GM12878 (cell line): ENCODE data around the gene NFKBIE. TPM values are rescaled to one million over a fixed set of nuclear protein-coding genes. Genes with fewer than 3 reads are reported as not detected.

Source experiments
- CEBPB ChIP-seq, 2 experiments: fragments of 150-350 bp in 1 of 2; IDR thresholded peaks; 2 replicates each; pipeline ENCODE4 v1.6.1; 2012 to 2014; ENCODE audit warnings: low read depth in 2 of 2, low read length in 2 of 2, borderline replicate concordance in 1 of 2, inconsistent platforms in 1 of 2
- GABPA ChIP-seq: IDR thresholded peaks from 2 replicates; pipeline ENCODE4 v1.6.1; 2014; ENCODE audit warnings: antibody characterized with exemption, low read depth, mild to moderate bottlenecking, inconsistent platforms
- HDGF ChIP-seq: fragments of 450-650 bp; IDR thresholded peaks from 2 replicates; pipeline ENCODE4 v1.6.1; 2016; ENCODE audit warnings: antibody characterized with exemption
- NFYA ChIP-seq: IDR thresholded peaks from 2 replicates; pipeline ENCODE4 v1.6.1; 2011; ENCODE audit warnings: low read depth, mild to moderate bottlenecking, low read length, improper control_type of control experiment, borderline replicate concordance
- NR2F1 ChIP-seq: fragments of 450-650 bp; conservative IDR thresholded peaks from 2 replicates; pipeline ENCODE4 v1.6.1; 2017; ENCODE audit warnings: mild to moderate bottlenecking
- WRNIP1 ChIP-seq: IDR thresholded peaks from 2 replicates; pipeline ENCODE4 v1.6.1; 2011; ENCODE audit warnings: low read depth, low read length, improper control_type of control experiment, borderline replicate concordance
- polyA plus RNA-seq, 11 experiments: library from polyadenylated mRNA; depleted of rRNA in 4 of 11; unstranded in 6 of 11; stranded (reverse) in 5 of 11; fragments of >200 nt; fragmentation: Nextera tagmentation in 4 of 11; fragmentation: Illumina TruSeq in 1 of 11; extraction: Ambion mirVana in 4 of 11; extraction: Trizol in 1 of 11; gene quantifications; 1 replicate in 1 of 11; 2 replicates in 10 of 11; pipeline versions ENCODE4 v1.2.1 to v1.2.3, GENCODE V29; 2011 to 2016; ENCODE audit warnings: inconsistent platforms in 2 of 11, missing spikeins in 2 of 11, low read depth in 1 of 11
- total RNA-seq, 4 experiments: library from RNA; depleted of rRNA in 3 of 4; stranded (reverse); fragments of >200 nt in 3 of 4; fragmentation: Illumina TruSeq in 1 of 4; extraction: Trizol in 1 of 4; gene quantifications; 2 replicates each; pipeline versions ENCODE4 v1.2.1 to v1.2.3, GENCODE V29; 2013 to 2021
- TF ChIP-seq, protein P1 (sequence below): IDR thresholded peaks from 2 replicates; pipeline ENCODE4 v1.6.1; 2011; ENCODE audit warnings: mild to moderate bottlenecking, low read depth, low read length, moderate library complexity; ENCODE audit not compliant: insufficient replicate concordance
- TF ChIP-seq, protein P2 (sequence below): fragments of 150-350 bp; IDR thresholded peaks from 2 replicates; pipeline ENCODE4 v1.6.1; 2016; ENCODE audit warnings: low read depth, low read length
- TF ChIP-seq, protein P3 (sequence below): IDR thresholded peaks from 2 replicates; pipeline ENCODE4 v1.6.1; 2012; ENCODE audit warnings: low read depth, low read length, improper control_type of control experiment
- TF ChIP-seq, protein P4 (sequence below): fragments of 150-350 bp; IDR thresholded peaks from 2 replicates; pipeline ENCODE4 v1.6.1; 2014; ENCODE audit warnings: mild to moderate bottlenecking, low read depth, low read length
- TF ChIP-seq, protein P5 (sequence below): fragments of 450-650 bp; IDR thresholded peaks from 2 replicates; pipeline ENCODE4 v1.6.1; 2017; ENCODE audit warnings: antibody characterized with exemption, mild to moderate bottlenecking, moderate library complexity
- TF ChIP-seq, protein P6 (sequence below): IDR thresholded peaks from 2 replicates; pipeline ENCODE4 v1.6.1; 2012; ENCODE audit warnings: low read depth, low read length, improper control_type of control experiment
- TF ChIP-seq, protein P7 (sequence below): fragments of 450-650 bp; formaldehyde crosslinking; IDR thresholded peaks from 2 replicates; pipeline ENCODE4 v1.4.0; 2022; ENCODE audit warnings: mild to moderate bottlenecking, moderate library complexity

Gene NFKBIE
- total and polyA plus RNA-seq, 10 of the 15 experiments (the other 5 are each of a cell fraction or from before 2014, with no cell fraction given): 10.4 to 106 (median 38.8) TPM

DNA sequence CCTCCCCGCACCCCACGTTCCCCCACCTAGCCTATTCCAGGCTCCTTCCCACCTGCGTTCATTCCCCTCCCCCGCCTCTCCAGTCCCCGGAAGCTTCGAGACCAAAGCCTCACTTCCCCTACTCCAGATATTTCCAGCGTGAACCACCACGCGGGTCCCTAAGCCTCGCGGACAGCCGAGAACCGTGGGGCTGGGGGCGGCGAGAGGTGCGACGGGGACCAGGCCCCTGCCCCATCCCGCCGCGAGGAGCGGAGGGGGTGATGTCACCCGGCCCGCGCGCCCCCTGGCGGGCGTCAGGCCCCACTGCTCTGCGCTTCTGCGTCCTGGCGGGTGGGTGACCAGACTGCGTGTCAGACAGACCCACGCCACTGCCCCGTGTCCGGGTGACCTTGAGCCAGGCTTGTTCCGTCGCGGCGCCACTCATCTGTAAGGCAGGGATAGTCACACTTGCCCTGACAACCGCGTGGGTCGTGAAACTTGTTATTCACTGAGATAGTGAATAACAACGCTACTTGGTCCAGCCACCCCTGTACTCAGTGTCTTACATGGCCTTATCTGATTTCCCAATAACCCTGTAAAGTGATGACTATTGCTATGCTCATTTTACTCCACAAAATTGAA, 27.4 kb downstream of the NFKBIE start (continued):
- TF ChIP-seq, protein P1, sequence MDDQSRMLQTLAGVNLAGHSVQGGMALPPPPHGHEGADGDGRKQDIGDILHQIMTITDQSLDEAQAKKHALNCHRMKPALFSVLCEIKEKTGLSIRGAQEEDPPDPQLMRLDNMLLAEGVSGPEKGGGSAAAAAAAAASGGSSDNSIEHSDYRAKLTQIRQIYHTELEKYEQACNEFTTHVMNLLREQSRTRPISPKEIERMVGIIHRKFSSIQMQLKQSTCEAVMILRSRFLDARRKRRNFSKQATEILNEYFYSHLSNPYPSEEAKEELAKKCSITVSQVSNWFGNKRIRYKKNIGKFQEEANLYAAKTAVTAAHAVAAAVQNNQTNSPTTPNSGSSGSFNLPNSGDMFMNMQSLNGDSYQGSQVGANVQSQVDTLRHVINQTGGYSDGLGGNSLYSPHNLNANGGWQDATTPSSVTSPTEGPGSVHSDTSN: no peak
- TF ChIP-seq GABPA (no peak), NR2F1 (peak; percentile 44; the same call in 1 of the 2 replicates), CEBPB (IDR thresholded peaks at IDR 0.05; ENCODE audit: borderline replicate concordance in 1 of 2, low read depth in 2 of 2, low read length in 2 of 2) (peak in 1 of 2 experiments; percentile 2; a peak in 1 of 4 replicates), WRNIP1 (no peak), HDGF (no peak), NFYA (no peak)
- TF ChIP-seq, protein P2, sequence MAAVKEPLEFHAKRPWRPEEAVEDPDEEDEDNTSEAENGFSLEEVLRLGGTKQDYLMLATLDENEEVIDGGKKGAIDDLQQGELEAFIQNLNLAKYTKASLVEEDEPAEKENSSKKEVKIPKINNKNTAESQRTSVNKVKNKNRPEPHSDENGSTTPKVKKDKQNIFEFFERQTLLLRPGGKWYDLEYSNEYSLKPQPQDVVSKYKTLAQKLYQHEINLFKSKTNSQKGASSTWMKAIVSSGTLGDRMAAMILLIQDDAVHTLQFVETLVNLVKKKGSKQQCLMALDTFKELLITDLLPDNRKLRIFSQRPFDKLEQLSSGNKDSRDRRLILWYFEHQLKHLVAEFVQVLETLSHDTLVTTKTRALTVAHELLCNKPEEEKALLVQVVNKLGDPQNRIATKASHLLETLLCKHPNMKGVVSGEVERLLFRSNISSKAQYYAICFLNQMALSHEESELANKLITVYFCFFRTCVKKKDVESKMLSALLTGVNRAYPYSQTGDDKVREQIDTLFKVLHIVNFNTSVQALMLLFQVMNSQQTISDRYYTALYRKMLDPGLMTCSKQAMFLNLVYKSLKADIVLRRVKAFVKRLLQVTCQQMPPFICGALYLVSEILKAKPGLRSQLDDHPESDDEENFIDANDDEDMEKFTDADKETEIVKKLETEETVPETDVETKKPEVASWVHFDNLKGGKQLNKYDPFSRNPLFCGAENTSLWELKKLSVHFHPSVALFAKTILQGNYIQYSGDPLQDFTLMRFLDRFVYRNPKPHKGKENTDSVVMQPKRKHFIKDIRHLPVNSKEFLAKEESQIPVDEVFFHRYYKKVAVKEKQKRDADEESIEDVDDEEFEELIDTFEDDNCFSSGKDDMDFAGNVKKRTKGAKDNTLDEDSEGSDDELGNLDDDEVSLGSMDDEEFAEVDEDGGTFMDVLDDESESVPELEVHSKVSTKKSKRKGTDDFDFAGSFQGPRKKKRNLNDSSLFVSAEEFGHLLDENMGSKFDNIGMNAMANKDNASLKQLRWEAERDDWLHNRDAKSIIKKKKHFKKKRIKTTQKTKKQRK: no peak
- TF ChIP-seq, protein P3, sequence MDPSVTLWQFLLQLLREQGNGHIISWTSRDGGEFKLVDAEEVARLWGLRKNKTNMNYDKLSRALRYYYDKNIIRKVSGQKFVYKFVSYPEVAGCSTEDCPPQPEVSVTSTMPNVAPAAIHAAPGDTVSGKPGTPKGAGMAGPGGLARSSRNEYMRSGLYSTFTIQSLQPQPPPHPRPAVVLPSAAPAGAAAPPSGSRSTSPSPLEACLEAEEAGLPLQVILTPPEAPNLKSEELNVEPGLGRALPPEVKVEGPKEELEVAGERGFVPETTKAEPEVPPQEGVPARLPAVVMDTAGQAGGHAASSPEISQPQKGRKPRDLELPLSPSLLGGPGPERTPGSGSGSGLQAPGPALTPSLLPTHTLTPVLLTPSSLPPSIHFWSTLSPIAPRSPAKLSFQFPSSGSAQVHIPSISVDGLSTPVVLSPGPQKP: no peak
- TF ChIP-seq, protein P4, sequence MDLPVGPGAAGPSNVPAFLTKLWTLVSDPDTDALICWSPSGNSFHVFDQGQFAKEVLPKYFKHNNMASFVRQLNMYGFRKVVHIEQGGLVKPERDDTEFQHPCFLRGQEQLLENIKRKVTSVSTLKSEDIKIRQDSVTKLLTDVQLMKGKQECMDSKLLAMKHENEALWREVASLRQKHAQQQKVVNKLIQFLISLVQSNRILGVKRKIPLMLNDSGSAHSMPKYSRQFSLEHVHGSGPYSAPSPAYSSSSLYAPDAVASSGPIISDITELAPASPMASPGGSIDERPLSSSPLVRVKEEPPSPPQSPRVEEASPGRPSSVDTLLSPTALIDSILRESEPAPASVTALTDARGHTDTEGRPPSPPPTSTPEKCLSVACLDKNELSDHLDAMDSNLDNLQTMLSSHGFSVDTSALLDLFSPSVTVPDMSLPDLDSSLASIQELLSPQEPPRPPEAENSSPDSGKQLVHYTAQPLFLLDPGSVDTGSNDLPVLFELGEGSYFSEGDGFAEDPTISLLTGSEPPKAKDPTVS: 0 out of 2 replicates have a peak, but pooled peaks have one; percentile 32
- TF ChIP-seq, protein P5, sequence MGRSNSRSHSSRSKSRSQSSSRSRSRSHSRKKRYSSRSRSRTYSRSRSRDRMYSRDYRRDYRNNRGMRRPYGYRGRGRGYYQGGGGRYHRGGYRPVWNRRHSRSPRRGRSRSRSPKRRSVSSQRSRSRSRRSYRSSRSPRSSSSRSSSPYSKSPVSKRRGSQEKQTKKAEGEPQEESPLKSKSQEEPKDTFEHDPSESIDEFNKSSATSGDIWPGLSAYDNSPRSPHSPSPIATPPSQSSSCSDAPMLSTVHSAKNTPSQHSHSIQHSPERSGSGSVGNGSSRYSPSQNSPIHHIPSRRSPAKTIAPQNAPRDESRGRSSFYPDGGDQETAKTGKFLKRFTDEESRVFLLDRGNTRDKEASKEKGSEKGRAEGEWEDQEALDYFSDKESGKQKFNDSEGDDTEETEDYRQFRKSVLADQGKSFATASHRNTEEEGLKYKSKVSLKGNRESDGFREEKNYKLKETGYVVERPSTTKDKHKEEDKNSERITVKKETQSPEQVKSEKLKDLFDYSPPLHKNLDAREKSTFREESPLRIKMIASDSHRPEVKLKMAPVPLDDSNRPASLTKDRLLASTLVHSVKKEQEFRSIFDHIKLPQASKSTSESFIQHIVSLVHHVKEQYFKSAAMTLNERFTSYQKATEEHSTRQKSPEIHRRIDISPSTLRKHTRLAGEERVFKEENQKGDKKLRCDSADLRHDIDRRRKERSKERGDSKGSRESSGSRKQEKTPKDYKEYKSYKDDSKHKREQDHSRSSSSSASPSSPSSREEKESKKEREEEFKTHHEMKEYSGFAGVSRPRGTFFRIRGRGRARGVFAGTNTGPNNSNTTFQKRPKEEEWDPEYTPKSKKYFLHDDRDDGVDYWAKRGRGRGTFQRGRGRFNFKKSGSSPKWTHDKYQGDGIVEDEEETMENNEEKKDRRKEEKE: no peak
- TF ChIP-seq, protein P6, sequence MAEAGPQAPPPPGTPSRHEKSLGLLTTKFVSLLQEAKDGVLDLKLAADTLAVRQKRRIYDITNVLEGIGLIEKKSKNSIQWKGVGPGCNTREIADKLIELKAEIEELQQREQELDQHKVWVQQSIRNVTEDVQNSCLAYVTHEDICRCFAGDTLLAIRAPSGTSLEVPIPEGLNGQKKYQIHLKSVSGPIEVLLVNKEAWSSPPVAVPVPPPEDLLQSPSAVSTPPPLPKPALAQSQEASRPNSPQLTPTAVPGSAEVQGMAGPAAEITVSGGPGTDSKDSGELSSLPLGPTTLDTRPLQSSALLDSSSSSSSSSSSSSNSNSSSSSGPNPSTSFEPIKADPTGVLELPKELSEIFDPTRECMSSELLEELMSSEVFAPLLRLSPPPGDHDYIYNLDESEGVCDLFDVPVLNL: no peak
- TF ChIP-seq, protein P7, sequence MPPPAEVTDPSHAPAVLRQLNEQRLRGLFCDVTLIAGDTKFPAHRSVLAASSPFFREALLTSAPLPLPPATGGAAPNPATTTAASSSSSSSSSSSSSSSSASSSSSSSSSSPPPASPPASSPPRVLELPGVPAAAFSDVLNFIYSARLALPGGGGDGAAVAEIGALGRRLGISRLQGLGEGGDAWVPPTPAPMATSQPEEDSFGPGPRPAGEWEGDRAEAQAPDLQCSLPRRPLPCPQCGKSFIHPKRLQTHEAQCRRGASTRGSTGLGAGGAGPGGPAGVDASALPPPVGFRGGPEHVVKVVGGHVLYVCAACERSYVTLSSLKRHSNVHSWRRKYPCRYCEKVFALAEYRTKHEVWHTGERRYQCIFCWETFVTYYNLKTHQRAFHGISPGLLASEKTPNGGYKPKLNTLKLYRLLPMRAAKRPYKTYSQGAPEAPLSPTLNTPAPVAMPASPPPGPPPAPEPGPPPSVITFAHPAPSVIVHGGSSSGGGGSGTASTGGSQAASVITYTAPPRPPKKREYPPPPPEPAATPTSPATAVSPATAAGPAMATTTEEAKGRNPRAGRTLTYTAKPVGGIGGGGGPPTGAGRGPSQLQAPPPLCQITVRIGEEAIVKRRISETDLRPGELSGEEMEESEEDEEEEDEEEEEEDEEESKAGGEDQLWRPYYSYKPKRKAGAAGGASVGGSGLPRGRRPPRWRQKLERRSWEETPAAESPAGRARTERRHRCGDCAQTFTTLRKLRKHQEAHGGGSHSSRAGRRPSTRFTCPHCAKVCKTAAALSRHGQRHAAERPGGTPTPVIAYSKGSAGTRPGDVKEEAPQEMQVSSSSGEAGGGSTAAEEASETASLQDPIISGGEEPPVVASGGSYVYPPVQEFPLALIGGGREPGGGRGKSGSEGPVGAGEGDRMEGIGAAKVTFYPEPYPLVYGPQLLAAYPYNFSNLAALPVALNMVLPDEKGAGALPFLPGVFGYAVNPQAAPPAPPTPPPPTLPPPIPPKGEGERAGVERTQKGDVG (CRISPR knock-in tag): no peak
